DOHH2 (cell line): ENCODE measurements around the gene HSPA1L.
A peak's percentile ranks its signal among the peaks of the same experiment; 100 is the strongest.

ENCODE experiments used
- EZH2phosphoT487 ChIP-seq: fragments of 200-600 bp; sonication (generic); IDR thresholded peaks from 2 replicates; pipeline ENCODE4 v1.6.1; 2017; ENCODE audit warnings: borderline replicate concordance, mild to moderate bottlenecking, antibody characterized with exemption, low read length, moderate library complexity, mixed read lengths
- TF ChIP-seq, protein P1 (sequence below): fragments of 200-600 bp; sonication (generic); IDR thresholded peaks from one replicate; pipeline ENCODE4 v1.5.1; 2014; ENCODE audit warnings: antibody characterized with exemption, mild to moderate bottlenecking, low read depth, low read length; ENCODE audit not compliant: poor library complexity, severe bottlenecking

GRCh38 chr6:31769684-31770371 is 45.3 kb downstream of the HSPA1L start:
- TF ChIP-seq, protein P1, sequence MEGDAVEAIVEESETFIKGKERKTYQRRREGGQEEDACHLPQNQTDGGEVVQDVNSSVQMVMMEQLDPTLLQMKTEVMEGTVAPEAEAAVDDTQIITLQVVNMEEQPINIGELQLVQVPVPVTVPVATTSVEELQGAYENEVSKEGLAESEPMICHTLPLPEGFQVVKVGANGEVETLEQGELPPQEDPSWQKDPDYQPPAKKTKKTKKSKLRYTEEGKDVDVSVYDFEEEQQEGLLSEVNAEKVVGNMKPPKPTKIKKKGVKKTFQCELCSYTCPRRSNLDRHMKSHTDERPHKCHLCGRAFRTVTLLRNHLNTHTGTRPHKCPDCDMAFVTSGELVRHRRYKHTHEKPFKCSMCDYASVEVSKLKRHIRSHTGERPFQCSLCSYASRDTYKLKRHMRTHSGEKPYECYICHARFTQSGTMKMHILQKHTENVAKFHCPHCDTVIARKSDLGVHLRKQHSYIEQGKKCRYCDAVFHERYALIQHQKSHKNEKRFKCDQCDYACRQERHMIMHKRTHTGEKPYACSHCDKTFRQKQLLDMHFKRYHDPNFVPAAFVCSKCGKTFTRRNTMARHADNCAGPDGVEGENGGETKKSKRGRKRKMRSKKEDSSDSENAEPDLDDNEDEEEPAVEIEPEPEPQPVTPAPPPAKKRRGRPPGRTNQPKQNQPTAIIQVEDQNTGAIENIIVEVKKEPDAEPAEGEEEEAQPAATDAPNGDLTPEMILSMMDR = peak; percentile 97
- TF ChIP-seq EZH2phosphoT487 = no peak
